Neutrophil (primary cell): Measurements from ENCODE around the gene ITFG2.
A peak's percentile ranks its signal among the peaks of the same experiment; 100 is the strongest.

Experiments used
- H3K27ac ChIP-seq: fragments of 200-600 bp; sonication (generic); 2 replicates; pipeline ENCODE4 v1.5.1; 2016; ENCODE audit warnings: mild to moderate bottlenecking, moderate library complexity
- H3K27me3 ChIP-seq: fragments of 200-600 bp; sonication (generic); 2 replicates; pipeline ENCODE4 v1.6.0; 2016; ENCODE audit warnings: mild to moderate bottlenecking
- H3K36me3 ChIP-seq: fragments of 200-600 bp; sonication (generic); 2 replicates; pipeline ENCODE4 v1.5.1; 2017
- H3K4me1 ChIP-seq, 2 experiments: fragments of 200-600 bp in 1 of 2; sonication (generic) in 1 of 2; 1 replicate in 1 of 2; 2 replicates in 1 of 2; pipeline versions ENCODE4 v1.5.1 to v1.6.1; 2013 to 2016; ENCODE audit warnings: low read depth in 1 of 2, low read length in 1 of 2, mild to moderate bottlenecking in 1 of 2, moderate library complexity in 1 of 2; ENCODE audit not compliant: control insufficient read depth in 1 of 2, insufficient read depth in 1 of 2
- H3K4me3 ChIP-seq, 2 experiments: fragments of 200-600 bp in 1 of 2; sonication (generic) in 1 of 2; 1 replicate in 1 of 2; 2 replicates in 1 of 2; pipeline ENCODE4 v1.5.1; 2013 to 2016; ENCODE audit warnings: low read depth in 1 of 2, low read length in 1 of 2, mild to moderate bottlenecking in 1 of 2, moderate library complexity in 1 of 2
- H3K9me3 ChIP-seq: fragments of 200-600 bp; sonication (generic); 2 replicates; pipeline ENCODE4 v1.5.1; 2016
- CTCF ChIP-seq: fragments of 200-600 bp; sonication (generic); IDR thresholded peaks from 2 replicates; pipeline ENCODE4 v1.5.1; 2016; ENCODE audit warnings: antibody characterized with exemption

ITFG2 gene

DNA sequence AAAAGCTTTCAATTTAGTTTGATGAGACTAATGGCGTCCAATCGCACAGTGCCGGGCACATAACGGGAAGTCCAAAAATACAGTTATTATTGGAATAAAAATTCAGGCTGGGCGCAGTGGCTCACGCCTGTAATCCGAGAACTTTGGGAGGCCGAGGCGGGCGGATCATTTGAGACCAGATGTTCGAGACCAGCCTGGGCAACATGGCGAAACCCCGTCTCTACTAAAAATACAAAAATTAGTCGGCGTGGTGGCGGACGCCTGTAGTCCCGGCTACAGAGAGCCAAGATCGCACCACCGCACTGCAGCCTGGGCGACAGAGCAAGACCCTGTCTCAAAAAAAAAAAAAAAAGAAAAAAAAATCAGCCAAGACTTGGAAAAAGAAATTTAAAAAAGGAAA lies 18.9 kb upstream of the ITFG2 start:
- Histone ChIP-seq H3K36me3 (no peaks in the 10 kb centered on the region), H3K27me3 (peaks cover 33% of the 10 kb centered on the region), H3K4me3 (no peak overlapping the region), H3K4me1 (peaks cover 18 to 21% of the 10 kb centered on the region in 2 experiments), H3K9me3 (no peaks in the 10 kb centered on the region), H3K27ac (no peak overlapping the region)
- no peak for TF ChIP-seq CTCF

DNA sequence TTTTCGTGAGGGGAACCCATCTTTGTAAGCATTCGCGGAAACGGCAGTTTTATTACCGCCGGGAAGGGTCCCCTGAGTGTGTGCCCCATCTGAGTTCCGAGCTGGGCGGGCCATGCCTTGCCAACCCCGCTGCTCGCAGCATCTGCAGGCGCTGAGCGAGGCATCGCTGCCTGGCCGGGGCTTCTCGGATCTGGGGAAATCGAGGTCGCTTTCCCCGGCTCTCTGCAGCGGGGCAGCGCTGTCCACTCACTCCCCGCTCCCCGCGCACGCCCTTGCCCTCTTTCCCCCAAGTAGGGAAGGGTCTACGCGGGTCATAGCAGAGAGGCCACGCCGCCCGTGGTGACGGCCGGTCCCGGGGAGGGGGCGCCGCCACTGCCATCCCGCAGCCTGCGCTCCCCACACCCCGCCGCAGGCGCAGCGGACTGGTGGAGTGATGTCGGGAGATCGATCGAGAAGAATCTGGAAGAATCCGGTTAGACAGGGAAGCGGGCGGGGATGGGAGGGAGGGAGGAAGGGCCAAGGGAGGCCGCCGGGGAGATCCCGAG lies 18.2 kb upstream of the ITFG2 start:
- H3K27ac ChIP-seq, result no peak overlapping the region
- peaks cover 33% of the 10 kb centered on the region for H3K27me3 ChIP-seq
- no peak for TF ChIP-seq CTCF
- H3K4me3 ChIP-seq, result peak overlapping the region; percentile 76 to 81
- H3K36me3 ChIP-seq, result no peaks in the 10 kb centered on the region
- H3K4me1 ChIP-seq, result peaks cover 18 to 21% of the 10 kb centered on the region in 2 experiments
- no peaks in the 10 kb centered on the region for H3K9me3 ChIP-seq

GRCh38 chr12:2794736-2795289 lies 17.7 kb upstream of the ITFG2 start, which contains the start of gene FKBP4:
TSS of gene FKBP4 (plus strand) at chr12:2794970. CDS start at chr12:2795140, 170 bp downstream.
- H3K27me3 ChIP-seq, result peaks cover 33% of the 10 kb centered on the region
- H3K27ac ChIP-seq, result peak within 1 kb of the TSS; percentile 52
- peak within 1 kb of the TSS; percentile 81 to 94 for H3K4me3 ChIP-seq
- peaks cover 18 to 21% of the 10 kb centered on the region in 2 experiments for H3K4me1 ChIP-seq
- TF ChIP-seq CTCF, result no peak
- H3K9me3 ChIP-seq, result no peaks in the 10 kb centered on the region
- no peaks in the 10 kb centered on the region for H3K36me3 ChIP-seq

GRCh38 chr12:2795291-2796186 lies 16.9 kb upstream of the ITFG2 start:
- H3K9me3 ChIP-seq, result no peaks in the 10 kb centered on the region
- peak overlapping the region; percentile 81 to 94 for H3K4me3 ChIP-seq
- TF ChIP-seq CTCF, result no peak
- peak overlapping the region; percentile 52 for H3K27ac ChIP-seq
- peaks cover 18 to 21% of the 10 kb centered on the region in 2 experiments for H3K4me1 ChIP-seq
- no peaks in the 10 kb centered on the region for H3K36me3 ChIP-seq
- H3K27me3 ChIP-seq, result peaks cover 33% of the 10 kb centered on the region

- Histone ChIP-seq H3K9me3 (no peaks in the 10 kb centered on the region), H3K4me1 (peaks cover 18 to 21% of the 10 kb centered on the region in 2 experiments), H3K4me3 (peak overlapping the region; percentile 81 to 94), H3K27me3 (peaks cover 33% of the 10 kb centered on the region), H3K27ac (peak overlapping the region; percentile 52), H3K36me3 (no peaks in the 10 kb centered on the region)
- no peak for TF ChIP-seq CTCF
Measured at GRCh38 chr12:2796187-2796666, 16.2 kb upstream of the ITFG2 start.
